ENCODE results near the gene PCYOX1L.

Gene PCYOX1L

DNA sequence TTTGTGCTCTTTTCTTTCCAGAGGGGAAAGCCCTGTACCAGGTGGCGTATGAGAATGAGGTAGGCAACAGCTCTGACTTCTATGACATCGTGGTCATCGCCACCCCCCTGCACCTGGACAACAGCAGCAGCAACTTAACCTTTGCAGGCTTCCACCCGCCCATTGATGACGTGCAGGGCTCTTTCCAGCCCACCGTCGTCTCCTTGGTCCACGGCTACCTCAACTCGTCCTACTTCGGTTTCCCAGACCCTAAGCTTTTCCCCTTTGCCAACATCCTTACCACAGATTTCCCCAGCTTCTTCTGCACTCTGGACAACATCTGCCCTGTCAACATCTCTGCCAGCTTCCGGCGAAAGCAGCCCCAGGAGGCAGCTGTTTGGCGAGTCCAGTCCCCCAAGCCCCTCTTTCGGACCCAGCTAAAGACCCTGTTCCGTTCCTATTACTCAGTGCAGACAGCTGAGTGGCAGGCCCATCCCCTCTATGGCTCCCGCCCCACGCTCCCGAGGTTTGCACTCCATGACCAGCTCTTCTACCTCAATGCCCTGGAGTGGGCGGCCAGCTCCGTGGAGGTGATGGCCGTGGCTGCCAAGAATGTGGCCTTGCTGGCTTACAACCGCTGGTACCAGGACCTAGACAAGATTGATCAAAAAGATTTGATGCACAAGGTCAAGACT is 10.3 kb downstream of the PCYOX1L start:
- no peak for DNase-seq (ENCODE audit: low spot score)

DNA sequence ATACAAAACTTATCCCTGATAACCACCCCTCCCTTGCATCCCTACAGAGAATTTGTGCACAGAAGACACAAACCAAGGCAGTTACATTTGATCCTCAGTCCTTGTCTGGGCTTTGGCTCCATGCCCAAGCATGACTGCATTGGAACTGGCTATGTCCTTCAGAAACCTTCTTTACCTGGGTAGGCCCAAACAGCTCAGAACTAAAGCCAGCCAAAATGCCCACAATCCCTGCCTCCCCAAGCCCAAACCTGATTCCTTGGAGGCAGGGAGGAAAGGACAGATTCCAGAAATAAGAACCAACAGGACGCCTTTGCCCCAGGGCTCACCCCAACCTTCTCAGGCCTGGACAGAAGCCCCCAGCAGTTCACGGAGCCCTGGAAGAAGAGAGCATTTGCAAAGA is 13.0 kb downstream of the PCYOX1L start:
- DNase-seq (ENCODE audit: low spot score): no peak

DNA sequence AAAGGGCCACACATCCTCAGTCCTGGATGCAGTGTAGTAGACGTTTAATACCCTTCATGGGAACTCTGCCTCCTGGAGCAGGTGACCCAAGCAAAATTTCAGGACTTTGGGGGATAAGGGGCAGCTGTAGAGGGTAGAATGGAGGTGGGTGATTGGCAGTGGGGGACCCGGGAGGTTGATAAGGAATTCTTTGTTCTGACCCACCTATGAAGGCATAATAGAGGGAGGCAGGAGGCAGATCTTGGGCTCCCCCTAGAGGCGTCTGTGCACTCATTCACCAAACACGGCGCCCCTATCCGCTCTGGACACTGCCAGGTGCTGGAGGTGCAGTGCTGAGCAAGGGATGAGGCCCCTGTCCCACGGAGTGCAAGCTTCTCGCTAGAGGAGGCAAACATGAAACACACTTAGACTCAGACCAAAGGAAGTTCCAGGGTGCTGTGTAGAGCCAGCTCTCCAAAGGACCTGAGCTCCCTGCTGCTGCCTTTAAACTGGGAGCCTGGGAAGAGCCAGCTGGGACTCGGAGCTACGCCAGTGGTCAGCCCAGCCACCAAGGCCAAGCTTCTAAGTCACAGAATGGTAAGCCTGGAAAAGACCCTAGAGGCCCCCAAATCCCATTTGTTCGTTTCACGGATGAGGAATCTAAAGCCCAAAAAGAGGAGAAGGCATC is 13.6 kb downstream of the PCYOX1L start:
- DNase-seq (ENCODE audit: low spot score): peak; percentile 80

DNA sequence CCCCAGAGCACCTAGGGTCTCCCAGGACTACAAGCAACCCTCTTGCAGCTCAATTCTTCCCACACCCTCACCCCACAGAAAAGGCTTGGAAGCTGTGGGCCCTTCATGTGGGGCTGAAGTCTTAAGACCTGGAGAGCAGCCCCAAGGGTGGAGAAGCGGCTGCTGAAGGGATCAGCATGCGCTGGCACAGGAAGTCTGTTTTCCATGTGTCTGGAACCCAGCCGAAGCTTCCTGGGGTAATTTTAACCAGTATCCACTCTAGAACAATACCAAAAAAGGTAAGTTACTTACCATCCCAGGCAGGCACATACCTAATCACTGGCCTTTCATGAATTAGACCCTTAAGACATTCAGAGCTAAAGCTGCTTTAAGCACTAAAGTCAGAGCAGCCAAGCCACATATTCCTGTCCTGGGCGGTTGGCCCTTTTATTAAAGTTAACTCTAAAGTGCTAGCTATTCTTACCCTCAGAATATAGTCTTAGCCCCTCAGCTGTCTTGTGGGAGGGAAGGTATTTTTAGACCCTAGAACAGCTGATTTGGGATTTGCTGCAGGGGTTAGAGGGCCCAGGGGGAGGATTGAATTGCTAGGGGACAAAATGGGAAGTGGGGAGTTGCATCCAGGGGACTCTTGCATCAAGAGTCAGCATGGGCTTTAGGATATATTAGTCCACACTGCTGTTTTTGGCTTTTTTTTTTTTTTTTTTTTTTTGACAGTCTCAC is 14.4 kb downstream of the PCYOX1L start:
- no peak for DNase-seq (ENCODE audit: low spot score)

DNA sequence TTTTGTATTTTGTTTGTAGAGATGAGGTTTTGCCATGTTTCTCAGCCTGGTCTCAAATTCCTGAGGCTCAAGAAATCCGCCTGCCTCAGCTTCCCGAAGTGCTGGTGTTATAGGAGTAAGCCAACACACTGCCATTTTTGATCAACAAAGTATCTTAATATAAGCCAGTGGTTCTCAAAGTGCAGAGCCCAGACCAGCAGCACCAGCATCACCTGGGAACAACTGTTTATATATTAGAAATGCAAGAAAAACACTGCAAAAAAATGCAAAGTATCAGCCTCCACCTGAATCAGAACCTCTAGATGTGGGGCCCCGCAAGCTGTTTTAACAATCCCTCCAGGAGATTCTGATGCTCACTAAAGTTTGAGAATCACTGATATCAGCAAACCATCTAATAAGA is 15.1 kb downstream of the PCYOX1L start:
- DNase-seq (ENCODE audit: low spot score): no peak

DNA sequence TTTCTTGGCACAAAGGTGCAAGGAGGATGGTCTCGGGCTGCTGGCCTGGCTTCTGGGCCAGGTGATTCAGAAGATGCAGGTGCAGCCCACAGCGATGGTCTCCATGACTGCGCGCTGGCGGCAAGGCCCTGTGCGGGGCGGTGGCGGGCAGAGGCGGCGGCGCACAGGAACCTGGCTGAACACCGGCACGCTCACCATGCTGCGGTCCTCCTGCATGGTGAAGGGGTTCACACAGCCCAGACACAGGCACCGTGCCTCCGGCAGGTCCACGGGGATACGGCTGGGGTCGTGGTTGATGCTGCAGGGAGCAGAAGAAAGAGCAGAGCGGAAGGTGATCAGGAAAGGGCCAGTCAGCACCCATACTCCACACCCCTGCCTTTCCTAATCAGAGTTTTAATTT is 16.5 kb downstream of the PCYOX1L start:
- DNase-seq (ENCODE audit: low spot score): no peak

DNA sequence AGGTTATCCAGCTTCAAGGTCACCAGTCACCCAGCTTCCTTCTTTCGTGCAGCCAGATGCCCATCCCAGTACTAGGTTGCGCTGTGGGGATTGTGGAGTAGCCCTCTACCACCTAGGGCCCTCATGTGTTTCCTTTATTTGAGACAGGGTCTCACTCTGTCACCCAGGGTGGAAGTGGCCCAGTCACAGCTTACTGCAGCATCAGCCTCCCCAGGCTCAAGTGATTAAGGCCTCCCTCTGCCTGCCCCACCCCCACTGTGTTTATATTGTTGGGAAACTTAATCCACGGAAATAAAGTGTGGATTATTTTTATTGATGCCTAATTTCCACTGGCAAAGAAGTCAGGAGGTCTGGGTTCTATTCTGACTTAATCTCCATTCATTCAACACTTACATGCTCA is 17.0 kb downstream of the PCYOX1L start:
- DNase-seq (ENCODE audit: low spot score): no peak

DNA sequence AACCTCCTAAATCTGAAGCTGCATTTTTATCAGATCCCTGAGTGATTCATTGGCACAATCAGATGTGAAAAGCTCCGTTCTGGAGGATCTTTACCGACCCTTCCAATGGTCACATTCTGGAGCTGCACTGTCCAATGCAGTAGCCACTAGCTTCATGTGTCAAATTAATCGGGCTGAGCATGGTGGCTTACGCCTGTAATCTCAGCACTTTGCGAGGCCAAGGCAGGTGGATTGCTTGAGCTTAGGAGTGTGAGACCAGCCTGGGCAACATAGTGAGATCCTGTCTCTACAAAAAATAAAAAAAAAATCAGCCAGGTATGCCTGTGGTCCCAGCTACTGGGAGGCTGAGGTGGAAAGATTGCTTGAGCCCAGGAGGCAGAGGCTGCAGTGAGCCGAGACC is 17.6 kb downstream of the PCYOX1L start:
- no peak for DNase-seq (ENCODE audit: low spot score)

DNA sequence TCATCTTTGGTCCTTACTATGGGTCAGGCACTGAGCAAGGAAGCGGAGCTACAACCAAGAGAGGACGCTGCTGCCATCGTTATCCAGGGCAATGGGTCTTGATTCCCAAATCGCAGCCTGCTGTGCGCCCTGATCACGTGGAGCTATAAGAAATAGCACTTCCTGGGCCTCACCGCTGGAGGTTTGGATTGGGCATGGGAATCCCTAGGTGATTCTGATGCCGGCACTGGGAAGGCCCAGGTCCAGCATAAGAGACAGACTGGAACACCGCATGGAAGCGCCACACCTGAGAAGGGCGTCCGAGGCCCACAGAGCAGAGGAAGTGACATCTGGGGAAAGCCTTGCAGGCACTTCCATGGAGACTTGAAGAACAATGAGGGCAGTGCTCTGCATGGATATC is 18.3 kb downstream of the PCYOX1L start:
- no peak for DNase-seq (ENCODE audit: low spot score)

DNA sequence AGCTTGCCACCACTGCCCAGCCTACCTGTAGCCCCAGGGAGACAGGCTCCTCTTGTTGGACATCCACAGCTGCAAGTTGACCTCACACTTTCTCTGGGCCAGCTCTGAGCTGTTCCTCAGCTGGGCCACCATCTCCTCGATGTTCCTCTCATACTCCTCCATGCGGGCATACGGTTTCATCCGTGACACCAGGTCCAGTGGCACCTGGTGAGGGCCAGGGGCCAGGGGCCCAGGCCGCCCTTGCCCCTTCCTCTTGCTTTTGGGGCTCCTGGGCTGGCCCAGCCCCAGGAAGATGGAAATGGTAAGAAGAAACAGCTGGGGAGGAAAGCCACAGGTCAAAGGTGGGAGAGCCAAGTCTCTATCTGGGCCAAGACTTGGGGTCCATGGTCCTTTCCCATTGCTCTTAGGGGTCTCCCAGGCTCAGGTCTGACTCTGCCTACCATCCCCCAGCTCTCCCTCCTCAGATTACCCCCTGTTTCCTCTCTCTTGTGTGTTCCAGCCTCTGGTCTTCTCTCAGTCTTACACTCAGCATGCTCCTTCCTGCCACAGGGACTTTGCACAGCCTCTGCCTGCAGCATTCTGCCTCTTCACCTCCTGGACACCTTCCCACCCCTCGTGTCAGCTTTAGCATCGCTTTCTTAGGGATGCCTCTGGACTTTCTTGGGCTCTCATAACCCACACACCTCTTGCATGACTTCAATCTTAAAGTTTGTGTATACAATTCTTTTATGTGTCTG is 19.0 kb downstream of the PCYOX1L start:
- DNase-seq (ENCODE audit: low spot score): no peak

DNA sequence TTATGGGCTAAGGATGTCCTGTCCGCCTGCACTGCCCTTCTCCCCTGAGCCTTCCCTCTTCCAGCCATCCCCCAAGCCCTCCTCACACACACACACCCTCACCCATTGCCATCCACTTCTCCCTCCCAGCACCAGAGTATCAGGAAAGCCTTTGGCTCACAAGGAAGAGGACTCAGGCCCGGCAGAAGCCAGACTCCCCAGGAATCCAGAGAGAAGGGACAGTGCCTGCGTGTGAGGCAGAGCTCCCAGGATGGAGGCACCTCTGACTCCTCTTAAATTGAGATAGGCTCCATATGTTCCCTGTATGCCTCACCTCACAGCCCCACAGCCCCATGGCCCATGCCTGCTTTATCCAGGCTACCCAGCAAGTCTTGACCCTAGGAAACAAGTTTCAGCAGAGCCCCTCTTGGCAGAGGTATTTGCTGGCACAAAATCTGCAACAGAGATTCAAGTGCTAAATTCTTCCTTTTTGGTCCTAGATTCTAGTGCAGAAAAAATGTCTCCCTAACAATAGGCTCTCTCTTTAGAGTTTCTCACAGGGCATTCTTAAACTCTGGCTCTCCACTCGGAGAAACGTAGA is 20.5 kb downstream of the PCYOX1L start:
- DNase-seq (ENCODE audit: low spot score): no peak

DNA sequence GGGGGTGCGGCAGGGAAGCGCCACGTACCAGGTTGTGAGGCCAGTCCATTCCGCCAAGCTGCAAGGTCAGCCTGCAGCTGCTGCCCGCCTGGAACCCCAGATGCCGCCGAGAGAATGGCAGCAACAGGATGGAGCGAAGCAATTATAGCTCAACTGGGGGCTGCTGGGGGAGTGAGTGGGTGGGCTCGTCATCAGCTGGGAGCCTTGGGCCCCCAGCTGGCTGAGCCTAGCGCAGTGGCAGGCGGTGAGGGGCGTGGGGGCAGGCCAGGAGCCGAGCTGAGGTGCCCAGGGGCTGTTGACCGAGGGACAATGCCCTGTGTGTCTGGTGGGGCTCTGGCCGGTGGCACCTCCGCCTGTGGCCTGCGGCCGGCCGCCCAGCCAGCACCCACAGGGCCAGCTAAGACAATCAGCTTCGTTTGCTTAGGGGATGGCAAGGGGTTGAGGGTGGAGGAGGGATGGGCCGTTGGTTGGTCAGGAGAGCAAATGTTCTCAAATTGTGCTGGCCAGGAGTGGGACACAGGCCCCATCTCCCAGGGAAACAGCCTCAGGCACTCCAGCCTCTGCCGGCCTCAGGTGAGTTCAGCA is 21.4 kb downstream of the PCYOX1L start, which contains the start of gene IL17B:
IL17B (minus strand) TSS at position 116 of the 585 bp plus-strand sequence; CDS start at position 49, 67 bp downstream.
- DNase-seq (ENCODE audit: low spot score): no peak

DNA sequence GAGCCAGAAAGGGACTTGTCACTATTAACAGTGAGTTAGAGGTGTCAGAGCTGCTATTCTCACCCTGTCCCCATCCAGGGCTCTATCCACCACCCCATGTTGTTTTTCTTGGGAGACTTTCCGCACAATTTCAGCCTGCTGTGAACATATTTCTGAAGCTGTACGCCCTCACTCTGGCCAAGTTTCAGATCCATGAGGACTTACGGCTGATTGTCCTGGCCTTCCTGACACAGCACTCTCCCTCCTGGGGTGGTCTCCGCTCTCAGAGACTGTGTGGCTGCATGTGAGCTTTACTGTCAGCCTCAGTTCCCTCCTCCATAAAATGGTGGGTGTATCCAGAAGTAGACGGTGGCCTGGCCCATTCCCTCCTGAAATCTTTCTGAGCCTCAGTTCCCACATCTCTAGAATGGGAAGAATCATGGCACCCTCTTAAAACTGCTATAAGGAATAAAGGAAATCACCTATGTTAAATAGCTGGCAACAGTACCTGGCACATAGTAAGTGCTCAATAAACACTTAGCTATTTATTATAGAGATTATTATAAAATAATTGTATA is 22.1 kb downstream of the PCYOX1L start:
- no peak for DNase-seq (ENCODE audit: low spot score)

DNA sequence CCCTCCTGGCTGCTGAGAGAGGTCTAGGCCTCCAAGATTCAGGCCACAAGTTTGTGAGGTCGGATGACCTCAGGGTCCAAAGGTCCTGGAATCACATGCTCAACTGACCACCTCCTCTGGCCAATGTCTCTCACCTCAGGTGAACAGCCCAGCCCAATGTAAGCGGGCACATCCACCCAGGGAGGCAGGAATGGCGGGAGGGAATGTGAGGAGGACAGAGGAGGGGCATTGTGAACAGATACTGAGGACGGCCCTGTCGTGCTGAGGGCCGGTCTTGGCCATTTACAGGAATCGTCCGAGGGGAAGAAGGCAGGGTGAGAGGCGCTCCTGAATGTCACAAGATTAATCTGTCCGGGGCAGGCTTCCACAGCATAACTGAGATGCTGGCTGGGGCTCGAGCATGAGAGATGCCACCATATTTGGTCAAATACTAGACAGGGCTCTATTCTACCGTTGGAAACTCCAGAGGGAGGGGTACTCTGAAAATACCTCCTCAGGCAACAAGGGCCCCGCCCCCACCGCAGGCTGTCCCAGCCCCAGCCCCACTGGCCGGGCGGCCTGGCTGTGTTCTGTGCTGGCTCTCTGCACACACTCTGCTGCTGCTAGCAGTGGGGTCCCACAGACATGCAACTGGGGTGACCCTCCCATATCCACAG is 22.7 kb downstream of the PCYOX1L start:
- DNase-seq (ENCODE audit: low spot score): no peak

DNA sequence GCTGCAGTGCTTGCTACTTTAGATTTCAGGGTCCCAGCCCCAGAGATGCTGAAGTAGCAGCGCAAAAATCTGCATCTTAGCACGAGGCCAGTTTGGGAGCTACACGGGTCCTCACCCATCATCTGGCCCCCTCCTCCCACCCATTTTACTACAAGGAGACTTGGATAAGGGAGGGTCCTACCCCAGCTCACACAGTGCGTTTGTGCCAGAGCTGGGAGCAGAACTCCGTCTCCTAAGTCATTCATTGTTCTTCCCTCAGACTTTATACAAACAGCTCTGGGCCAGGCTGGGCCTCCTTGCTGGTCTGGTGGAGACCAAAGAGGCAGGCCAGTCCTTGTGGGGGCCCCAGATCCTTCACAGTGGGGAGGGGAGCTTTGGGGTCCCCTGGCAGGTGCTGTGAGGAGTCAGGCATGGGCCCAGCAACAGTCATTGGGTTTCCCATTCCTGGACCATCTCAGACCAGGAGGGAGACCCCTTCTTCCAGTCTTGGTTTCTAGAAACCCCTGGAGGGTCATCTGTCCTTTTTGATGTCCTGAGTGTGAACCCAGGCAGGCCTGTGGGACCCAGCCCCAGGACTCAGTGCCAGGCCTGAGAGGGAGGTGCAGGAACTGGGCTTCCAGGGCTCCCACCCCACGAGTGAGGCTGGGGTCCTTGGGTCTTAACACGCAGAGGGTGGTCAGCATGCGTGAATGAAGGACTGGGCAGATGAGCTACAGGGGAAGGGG is 23.6 kb downstream of the PCYOX1L start:
- DNase-seq (ENCODE audit: low spot score): no peak

DNA sequence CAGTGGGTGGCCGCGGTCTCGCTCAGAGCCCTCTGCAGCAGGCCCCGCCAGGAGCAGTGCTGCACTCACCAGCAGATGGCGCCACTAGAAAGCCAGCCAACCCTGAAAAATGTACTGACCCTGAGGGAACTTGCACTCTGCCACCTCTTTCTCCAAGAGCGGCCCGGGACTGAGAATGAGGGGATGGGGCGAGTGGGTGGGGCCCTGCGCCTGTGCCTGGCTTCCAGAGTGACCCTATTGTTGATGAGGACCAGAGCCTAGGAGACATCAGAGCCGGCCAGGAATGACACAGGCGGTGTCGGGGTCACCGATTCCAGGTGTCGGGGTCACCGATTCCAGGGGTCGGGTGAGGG is 24.1 kb downstream of the PCYOX1L start:
- DNase-seq (ENCODE audit: low spot score): peak; percentile 87

DNA sequence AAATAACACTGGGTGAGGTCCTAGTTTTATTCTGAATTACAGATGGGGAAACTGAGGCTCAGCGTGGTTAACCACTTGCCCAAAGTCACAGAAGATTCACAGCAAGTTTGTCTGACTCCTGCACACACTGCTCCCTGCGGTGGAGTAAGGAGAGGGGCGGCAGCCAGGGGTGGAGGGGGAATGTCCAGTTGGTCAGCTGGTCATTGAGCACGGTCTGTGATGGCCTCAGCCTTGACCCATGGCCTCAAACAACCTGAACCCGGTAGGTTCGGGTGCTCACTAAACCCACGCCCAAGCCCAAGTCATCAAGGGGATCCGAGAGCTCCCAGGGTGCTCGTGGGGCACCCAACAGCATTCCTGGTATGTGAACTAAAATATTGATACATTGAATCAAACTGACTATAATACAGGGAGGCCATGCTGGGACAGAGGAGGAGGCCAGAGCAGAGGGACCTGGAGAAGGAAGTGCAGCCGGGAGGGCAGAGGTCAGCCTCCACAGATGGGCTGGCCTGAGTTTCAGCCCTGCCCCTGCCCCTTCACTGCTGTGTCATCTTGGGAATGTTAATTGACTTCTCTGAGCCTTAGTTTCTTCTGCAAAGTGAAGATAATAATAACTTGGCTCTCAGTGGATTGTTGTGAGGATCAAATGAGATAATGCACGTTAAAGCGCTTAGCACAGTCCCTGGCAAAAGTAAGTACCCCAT is 24.8 kb downstream of the PCYOX1L start:
- DNase-seq (ENCODE audit: low spot score): no peak

DNA sequence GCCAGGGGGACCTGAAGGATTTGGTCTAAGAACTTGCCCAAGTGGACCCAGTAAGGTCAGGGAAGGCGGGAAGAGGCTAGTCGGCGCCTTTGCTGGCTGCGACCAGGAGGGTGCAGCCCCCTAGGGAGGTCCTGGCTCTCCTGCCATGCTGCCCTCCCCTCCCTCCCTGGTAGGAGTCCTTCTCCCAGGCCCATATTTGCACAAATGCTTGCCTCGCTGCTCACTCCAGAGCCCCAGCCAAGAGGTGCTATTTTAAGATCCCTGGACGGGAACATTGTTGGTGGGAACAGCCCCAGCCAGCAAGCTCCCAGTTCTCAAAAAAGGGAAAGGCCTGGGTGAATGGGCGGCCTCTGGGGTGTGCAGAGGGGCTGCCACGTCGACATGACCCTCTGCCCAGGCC is 25.6 kb downstream of the PCYOX1L start:
- no peak for DNase-seq (ENCODE audit: low spot score)

DNA sequence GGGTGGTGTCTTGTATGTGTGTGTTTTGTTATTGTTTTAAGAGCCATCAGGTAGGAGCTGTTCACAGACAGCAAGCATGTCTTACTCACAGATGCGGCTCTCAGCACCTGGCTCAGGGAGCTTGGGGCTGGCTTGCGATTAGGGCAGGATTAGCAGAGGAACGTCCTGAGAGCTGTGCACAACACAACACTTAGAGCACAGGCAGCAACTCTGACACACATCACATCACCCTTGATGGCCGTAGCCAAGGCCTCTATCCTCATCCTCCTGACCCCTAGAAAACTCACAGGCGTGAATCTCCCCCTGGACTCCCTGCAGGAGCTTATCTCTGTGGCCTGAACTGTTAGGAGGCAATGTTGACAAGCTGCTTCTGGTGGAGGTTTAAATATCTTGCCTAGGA is 28.3 kb downstream of the PCYOX1L start:
- DNase-seq (ENCODE audit: low spot score): peak; percentile 66

Measured in D341Med (cell line).